Stimulated activated CD8-positive, alpha-beta memory T cell treated with anti-CD3 and anti-CD28 coated beads, Interleukin-2, amount 100 ng/mL, for 48 hours (primary cell): ENCODE data around the gene FDX1.

Experiments used
- DNase-seq, 2 donors: peaks; one replicate each; pipeline ENCODE4 v3.0.0-alpha.2; 2020; ENCODE audit warnings: low read depth in 2 of 2

The FDX1 gene

DNA sequence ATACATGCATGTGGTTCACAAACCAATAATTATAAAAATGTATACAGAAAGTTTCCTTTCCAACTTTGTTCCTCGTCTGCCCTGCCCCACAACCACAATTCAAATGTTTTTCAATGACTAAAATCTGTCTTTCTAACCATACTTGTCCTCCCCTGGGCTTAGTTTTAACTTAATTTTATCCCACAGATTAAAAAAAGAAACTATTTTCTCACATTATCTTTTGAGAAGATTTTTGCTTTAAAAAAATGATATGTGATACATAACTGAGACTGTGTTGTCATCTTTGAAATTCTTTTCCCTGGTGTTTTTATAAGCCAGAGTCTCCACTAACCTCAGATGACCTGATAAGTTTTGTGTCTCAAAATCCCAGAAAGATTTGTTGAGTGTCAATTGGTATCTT, 79.0 kb downstream of the FDX1 start:
- DNase-seq = no peak

DNA sequence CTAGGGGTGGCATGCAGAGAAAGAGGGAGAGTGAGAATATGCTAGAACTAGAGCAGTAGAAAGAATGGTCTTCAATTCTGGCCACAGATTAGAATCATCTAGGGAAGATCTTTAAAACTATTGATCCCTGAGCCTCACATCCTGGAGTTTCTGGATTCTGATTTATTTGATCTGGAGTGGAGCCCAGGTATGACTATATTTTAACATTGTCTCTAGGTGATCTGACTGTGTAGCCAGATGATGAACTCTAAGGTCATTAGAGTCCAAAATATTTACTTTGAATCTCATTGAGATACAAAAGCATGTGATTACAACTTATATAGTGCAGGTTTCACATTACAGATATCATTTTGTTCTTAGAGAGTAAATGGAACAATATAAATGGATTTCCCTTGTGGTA, 79.7 kb downstream of the FDX1 start:
- DNase-seq = no peak

DNA sequence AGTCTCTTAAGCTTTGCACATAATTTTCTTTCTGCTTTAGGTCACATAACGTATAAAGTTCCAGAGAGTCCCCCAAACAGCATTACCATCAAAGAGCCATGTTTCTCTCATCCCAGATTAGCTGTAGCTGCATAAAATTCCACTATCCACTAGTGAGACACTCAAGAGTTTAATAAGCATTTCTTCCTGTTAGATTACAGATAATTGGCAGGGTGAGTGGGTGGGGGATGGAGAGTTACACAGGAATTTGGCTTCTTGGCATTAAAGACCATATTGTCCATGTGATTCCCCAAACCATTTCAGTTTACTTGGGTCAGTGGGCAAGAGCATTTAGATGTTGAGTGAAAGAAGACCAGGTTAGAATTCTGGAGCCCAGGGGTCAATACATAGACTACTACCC, 82.3 kb downstream of the FDX1 start:
- no peak for DNase-seq

DNA sequence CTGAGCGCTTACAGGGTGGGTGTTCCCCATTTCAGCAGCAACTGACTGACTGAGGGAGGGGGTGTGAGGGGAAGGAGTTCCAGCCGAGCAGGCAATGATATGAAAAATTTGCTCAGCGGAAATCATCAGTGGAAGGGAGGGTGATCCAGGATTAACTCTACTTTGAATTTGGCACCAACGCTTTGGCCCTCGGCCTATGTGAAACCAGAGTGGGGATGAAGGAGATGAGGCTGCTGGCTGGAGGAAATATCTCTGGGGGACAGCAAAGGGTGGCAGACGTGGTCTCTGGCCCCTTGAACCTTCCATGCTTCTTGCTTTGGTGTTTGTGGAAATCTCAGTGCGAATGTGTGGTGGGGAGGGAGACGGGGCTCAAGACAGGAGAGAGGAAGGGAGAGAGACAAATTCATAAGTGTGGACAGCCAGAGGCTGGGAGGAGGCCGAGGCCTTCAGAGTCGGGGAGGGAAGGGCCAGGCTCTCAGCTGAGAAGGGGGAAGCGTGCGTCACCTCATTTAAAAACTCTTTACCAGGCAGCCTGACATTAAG, 83.6 kb downstream of the FDX1 start:
- no peak for DNase-seq

DNA sequence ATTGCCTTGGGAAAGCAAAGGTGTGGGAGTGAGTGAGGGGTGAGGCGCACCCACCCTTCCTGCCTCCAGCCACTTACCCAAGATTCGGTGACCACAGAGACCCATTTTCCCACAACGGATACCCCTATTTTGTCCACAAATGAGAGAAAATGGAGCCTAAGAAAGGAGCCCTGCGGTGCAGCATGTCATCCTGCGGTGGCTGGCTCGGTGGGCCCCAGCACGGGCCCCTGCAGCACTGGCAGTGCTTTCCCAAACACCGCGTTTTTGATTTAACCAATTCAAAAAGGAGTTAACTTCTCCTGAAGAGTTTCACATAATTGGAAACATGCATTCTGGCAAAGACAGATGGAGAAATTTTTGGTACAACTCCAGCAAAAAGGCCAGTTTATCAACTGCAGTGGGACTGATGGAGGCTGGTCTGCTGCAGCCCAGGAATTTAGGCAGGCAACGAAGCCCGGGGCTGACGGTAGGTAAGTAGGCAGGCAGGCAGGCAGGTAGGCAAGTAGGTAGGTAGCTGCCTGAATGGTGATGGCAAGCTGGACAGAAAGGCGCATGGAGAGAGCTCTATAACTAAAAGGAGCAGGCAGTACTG, 84.2 kb downstream of the FDX1 start:
- no peak for DNase-seq
